HG02763 (cell line): ENCODE data around the gene ACTR5.
A peak's percentile ranks its signal among the peaks of the same experiment; 100 is the strongest.

Source experiments
- ATAC-seq: cut with Tn5 transposase; IDR thresholded peaks from one replicate; pipeline ENCODE4 v1.9.1; 2021; ENCODE audit warnings: mild to moderate bottlenecking, moderate library complexity; ENCODE audit not compliant: unreplicated experiment

ACTR5 gene

DNA sequence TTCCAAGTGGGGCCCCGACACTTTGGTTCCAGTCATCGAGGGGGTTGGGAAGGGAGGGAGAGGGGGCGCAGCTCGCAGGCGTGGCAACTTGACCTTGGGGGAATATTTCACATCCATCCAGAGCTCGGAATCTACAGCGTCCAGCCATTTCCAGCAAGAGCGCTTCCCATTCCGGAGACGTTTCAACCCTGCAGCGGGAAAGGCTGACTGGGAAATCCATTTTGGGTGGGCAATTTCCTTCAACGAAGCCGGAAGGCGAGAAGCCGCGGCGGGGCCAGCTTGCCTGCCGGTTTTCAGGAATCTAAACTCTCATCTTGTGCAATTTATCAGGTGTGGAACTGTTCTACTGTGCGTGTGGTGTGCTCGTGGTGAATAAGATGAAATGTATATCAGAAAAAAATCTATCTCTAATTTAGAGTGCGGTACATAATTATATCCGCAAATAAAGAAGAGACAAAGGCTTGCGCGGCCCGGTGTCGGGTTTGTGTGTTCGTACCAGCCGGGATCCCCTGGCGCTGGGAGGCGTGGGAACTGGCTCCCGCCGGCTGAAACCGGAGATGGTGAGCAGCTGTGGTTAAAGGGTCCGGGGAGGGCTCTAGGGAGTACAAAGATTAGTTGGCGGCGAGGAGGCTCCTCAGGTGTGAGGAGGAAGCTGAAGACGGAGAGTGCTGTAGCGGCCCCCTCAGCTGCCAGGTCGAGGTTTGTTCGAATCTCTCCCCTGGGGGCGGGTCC lies 19.2 kb upstream of the ACTR5 start:
- no peak for ATAC-seq

DNA sequence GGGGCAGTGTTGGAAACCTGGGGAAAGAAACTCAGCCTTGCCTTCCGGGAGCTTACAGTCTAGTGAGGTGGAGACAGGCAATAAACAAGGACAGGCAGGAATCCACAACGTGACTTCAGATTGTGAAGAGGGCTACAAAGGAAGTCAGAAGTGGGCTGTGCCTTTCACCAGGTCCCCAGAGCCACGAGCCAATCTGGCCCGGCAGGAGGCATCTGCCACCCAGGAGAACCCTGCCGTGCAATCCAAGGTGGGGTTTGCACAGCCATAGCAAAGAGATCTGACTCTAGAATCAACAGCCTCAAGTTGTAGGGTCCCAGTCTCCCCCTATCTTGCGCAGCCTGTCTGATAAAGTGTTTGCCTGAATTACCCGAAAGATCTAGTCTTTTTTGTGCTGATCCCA lies 18.5 kb upstream of the ACTR5 start:
- ATAC-seq = no peak

DNA sequence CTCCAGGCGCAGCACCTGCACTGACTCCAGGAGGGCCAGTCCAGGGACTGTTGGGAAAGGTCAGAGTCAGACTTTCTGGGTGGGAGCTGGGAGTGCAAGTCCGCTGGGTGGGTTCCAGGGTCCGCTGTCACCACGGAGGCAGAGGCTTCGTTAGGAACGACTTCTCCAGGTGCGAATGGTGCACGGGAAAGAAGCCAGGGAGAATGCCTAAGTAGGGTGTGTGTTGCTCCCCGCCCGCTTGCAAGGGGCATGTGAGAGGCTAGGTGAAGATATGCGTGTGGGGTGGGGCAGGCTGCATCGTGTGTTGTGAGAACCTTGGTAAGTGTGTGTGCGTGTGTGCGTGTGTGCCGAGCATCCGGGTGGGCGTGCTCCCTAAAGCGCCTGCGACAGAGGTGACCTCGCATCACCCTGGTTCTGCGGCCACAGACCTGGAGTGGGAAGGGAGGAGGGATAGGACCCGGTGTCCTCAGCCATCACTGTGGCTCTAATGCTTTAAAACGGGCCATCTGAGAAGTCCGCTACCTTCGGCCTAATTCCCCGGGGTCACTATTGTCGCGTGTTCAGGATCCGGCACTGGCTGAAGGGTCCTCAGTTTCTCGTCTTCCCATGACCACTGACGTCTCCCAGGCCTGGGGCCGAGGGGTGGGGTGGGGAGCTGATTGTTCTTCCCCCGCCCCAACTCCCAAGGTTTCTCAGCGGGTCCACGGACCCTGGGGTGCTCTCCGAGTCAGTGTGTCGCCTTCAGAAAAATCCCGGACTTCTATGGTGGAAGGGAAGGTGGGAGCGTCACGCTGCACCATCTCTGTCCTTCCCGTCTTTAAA lies 17.9 kb upstream of the ACTR5 start:
- no peak for ATAC-seq

GRCh38 chr20:38730989-38731737 lies 17.1 kb upstream of the ACTR5 start:
- ATAC-seq = no peak

DNA sequence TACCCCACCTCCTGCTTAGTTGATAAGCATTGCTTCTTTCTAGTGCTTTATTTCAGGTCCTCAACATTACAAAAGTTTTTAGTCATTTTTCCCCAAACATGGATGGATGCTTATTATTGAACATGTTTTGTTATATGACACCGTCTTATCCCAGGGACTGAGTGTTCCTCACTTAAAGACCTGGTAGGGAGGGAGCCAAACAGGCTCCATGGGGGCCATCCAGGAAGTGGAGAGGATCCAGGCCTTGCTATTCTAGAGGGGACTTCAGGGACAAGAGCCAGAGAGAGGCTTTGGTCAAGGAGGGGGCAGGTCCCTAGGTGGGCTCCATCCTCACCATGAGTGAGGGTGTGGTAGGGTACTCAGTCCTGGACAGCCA lies 16.5 kb upstream of the ACTR5 start:
- ATAC-seq = no peak

GRCh38 chr20:38732981-38733380 lies 15.3 kb upstream of the ACTR5 start:
- no peak for ATAC-seq

DNA sequence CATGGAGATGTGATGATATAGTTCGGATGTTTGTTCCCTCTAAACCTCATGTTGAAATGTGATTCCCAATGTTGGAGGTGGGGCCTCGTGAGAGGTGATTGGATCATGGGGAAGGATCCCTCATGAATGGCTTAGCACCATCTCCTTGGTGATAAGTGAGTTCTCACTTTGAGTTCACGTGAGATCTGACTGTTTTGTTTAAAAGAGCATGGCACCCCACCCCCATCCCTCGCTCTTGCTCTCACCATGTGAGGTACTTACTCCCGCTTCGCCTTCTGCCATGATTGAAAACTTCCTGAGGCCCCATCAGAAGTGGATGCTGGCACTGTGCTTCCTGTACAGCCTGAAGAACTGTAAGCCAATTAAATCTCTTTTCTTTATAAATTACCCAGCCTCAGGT lies 13.1 kb upstream of the ACTR5 start:
- ATAC-seq = no peak

GRCh38 chr20:38737887-38738286 lies 10.4 kb upstream of the ACTR5 start:
- no peak for ATAC-seq

DNA sequence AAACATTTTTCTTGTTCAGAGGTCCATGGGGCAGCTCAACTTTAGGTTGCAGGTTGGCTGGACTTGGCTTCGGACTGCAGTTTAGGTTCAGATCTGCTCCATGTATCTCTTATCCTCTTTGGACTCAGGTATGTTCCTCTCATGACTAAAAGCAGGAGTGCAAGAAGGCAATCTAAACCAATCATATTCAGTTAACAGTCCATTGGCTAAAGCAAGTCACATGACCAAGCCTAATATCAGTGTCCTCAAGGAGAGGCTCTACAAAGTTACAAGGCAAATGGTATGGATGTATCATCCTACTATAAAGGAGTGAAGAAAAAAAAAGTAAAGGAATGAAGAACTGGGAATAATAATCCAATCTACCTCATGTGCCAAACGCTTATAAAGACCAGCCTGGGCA lies 2.5 kb upstream of the ACTR5 start:
- no peak for ATAC-seq

DNA sequence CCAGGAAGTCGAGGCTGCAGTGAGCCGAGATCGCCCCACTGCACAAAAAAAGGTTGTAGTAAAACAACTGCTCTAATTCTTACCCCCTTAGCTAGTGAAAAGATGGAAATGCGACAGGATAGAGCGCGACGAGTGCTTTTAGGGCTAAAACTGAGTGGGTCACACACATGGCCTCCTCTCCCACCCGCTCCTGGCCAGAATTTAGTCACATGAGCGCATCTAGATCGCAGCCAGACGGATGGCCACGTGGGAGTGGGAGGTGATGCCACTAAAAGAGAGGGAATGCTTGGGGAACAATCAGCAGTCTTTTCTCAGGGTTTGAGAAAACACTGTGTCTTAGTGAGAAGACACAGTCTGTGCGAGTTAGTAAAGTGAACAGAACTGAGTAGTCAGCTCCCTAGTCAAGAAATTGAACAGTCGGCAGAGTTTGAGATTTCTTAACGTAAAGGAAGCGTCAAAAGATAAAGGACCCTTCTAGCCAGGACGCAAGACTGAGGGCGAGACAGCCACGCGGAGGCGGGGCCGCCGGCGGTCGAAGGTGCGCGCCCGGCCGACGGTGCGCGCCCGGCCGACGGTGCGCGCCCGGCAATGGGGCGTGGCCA lies 664 bp upstream of the ACTR5 start:
- peak; percentile 2 for ATAC-seq

- ATAC-seq = peak; percentile 26
Measured at GRCh38 chr20:38748861-38749149, 545 bp downstream of the ACTR5 start.

GRCh38 chr20:38751360-38751976 lies 3.2 kb downstream of the ACTR5 start:
- no peak for ATAC-seq

GRCh38 chr20:38752029-38752428 lies 3.8 kb downstream of the ACTR5 start:
- ATAC-seq = no peak

DNA sequence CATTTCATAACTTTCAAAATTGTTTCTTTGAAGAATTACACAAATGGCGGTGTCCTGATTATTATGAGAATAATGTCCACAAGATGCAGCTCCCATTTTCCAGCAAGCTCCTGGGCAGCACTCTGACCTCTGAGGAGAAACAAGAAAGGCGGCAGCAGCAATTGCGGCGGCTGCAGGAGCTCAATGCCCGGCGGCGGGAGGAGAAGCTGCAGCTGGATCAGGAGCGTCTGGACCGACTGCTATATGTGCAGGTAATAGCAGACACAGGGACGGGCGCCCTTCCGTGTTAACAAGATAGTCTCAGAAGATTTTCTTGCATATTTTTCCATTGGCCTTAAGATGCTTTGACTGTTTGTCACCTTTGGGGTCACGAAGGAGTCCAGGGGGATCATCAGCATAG lies 6.7 kb downstream of the ACTR5 start:
- no peak for ATAC-seq

GRCh38 chr20:38755324-38755910 lies 7.2 kb downstream of the ACTR5 start:
- no peak for ATAC-seq

DNA sequence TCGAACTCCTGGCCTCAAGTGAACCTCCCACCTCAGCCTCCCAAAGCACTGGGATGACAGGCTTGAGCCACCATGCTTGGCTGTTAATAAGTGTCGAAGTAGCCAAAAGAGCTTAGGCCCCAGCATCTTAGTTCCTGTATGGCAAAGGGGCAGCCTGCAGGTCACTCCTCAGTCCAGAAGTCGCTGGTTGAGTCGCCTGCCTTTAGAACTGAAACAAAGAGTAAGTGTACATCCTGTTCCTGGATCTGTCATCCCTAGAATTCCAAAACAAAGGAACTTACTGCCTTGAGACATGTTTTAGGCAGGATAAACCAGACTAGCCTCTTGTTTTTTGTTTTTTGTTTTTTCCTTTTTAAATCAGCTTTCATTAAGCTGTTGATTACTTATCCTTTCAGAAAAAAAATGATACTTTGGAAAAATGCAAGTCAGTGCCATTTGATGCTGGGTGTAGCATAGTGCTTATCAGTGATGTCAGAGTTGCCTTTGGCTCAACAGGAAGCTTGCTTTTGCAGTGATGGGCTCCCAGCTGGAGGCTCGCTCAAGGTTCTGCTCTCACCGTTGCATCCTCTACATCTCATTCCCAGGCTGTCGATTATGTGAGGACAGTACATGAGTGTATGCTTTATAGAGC lies 9.0 kb downstream of the ACTR5 start:
- no peak for ATAC-seq

DNA sequence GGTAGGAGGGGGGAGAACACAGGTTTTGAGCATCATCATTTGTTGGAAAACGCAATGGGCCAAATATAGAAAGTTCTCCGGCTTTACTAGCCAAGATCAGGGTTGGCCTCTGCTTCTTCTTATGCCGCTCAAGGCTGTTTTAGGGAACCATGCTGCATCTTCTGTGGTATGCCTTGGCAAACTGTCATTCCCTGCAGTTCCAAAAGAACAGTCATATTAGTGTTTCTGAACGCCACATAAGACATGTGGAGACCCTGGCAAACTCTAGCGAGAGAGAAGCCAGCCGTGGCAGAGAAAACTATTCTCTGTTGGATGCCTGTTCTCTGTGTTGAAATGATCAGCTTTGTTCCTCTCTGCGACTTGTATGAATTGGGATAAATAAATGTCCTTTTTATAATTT lies 10.8 kb downstream of the ACTR5 start:
- ATAC-seq = no peak

DNA sequence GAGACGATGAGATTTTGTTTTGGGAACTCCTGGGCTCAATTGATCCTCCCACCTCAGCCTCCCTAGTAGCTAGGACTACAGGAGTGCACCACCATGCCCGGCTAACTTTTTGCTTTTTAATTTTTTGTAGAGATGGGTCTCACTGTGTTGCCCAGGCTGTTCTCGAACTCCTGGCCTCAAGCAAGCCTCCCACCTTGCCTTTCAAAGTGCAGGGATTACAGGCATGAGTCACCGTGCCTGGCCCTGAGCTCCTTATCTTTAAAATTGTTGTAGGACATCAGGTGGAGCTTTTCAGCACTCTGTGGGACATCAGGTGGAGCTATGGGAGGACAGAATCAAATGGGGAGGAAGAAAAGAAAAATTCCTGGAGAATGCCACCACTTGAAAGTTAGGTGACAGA lies 12.7 kb downstream of the ACTR5 start:
- ATAC-seq = no peak

DNA sequence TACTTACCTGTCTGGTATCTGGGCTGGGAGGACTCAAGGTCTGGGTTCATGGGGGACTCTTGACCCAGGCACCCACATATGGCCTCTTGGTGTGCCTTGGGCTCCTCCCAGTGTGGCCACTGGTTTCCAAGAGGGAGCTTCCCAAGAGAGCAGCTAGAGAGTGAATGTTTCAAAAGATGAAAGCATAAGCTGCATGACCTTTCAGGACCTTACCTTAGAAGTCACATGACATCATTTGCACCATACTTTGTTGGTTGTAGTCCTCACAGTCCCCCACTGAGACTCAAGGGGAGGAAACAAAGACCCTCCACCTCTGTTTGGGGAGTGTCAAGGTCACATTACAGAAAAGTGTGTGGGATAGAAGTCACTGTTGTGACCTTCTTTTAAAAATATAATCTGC lies 13.9 kb downstream of the ACTR5 start:
- no peak for ATAC-seq

GRCh38 chr20:38763616-38764015 lies 15.4 kb downstream of the ACTR5 start:
- no peak for ATAC-seq
